Measurements from ENCODE around the gene RASGRF2.

Gene RASGRF2

DNA sequence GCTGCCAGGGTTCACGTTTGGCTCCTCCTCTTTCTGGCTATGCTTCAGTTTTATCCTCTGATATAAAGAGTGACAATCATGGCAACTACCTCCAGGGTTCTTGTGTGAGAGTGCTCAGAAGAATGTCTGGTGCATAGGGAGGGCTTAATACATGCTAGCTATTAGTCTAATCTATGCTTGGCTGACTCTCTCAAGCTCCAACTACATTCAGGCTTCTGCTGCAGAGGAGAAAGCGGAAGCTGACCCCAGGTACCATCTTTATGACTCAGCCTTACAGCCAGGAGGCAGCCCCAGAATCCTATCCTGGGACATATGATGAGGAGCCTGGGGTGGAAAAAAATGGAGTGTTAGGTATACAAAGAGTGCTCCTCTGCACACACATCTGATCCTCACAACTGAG, 32.1 kb upstream of the RASGRF2 start:
- Histone ChIP-seq H4K12ac (ENCODE audit: low read depth, low read length) (no peak overlapping the region), H2BK5ac (ENCODE audit: low read depth, low read length, poor library complexity) (no peak overlapping the region), H3K79me2 (ENCODE audit: control insufficient read depth, insufficient read depth, low read length, poor library complexity) (no peaks in the 10 kb centered on the region), H3K9me3 (ENCODE audit: insufficient read depth, low read depth, low read length) (no peaks in the 10 kb centered on the region), H3K4me2 (ENCODE audit: low read length) (no peak overlapping the region), H3K4me1 (ENCODE audit: control insufficient read depth in 1 of 2, insufficient read depth in 2 of 2, low read length in 2 of 2) (no peaks in the 10 kb centered on the region), H2AFZ (ENCODE audit: insufficient read depth, low read length, poor library complexity) (no peak overlapping the region), H3K23ac (ENCODE audit: low read length) (no peak overlapping the region), H2BK120ac (ENCODE audit: insufficient read depth, low read length, poor library complexity) (no peak overlapping the region), H3K36me3 (ENCODE audit: control insufficient read depth in 1 of 2, insufficient read depth in 2 of 2, low read length in 2 of 2) (no peaks in the 10 kb centered on the region), H3K79me1 (ENCODE audit: low read length) (no peaks in the 10 kb centered on the region), H3K27ac (ENCODE audit: low read depth, low read length) (no peak overlapping the region), H3K18ac (ENCODE audit: low read length) (no peak overlapping the region), H3K9ac (ENCODE audit: low read length) (no peak overlapping the region), H3K27me3 (ENCODE audit: insufficient read depth, low read length) (no peaks in the 10 kb centered on the region), H4K91ac (ENCODE audit: low read depth, low read length) (no peak overlapping the region), H2BK12ac (ENCODE audit: low read length) (no peak overlapping the region), H2AK5ac (ENCODE audit: low read length) (no peak overlapping the region), H3K4ac (ENCODE audit: low read depth, low read length) (no peak overlapping the region), H3K4me3 (ENCODE audit: low read depth, low read length) (no peak overlapping the region), H4K8ac (ENCODE audit: low read depth, low read length) (no peak overlapping the region), H3K14ac (ENCODE audit: low read length) (no peak overlapping the region)
- no CpG with 5 or more reads among the region's 2 CpGs for WGBS (ENCODE audit: extremely low coverage, insufficient coverage, insufficient read length)
- DNase-seq = no peak

GRCh38 chr5:80930940-80931339, 29.2 kb upstream of the RASGRF2 start:
- H4K12ac ChIP-seq (ENCODE audit: low read depth, low read length) = no peak overlapping the region
- no peaks in the 10 kb centered on the region for H3K36me3 ChIP-seq (ENCODE audit: control insufficient read depth in 1 of 2, insufficient read depth in 2 of 2, low read length in 2 of 2)
- no peak overlapping the region for H2BK120ac ChIP-seq (ENCODE audit: insufficient read depth, low read length, poor library complexity)
- H3K79me2 ChIP-seq (ENCODE audit: control insufficient read depth, insufficient read depth, low read length, poor library complexity) = no peaks in the 10 kb centered on the region
- H4K8ac ChIP-seq (ENCODE audit: low read depth, low read length) = no peak overlapping the region
- no peak overlapping the region for H3K14ac ChIP-seq (ENCODE audit: low read length)
- no peaks in the 10 kb centered on the region for H3K9me3 ChIP-seq (ENCODE audit: insufficient read depth, low read depth, low read length)
- H2BK12ac ChIP-seq (ENCODE audit: low read length) = no peak overlapping the region
- no peak overlapping the region for H3K18ac ChIP-seq (ENCODE audit: low read length)
- no peak overlapping the region for H2AFZ ChIP-seq (ENCODE audit: insufficient read depth, low read length, poor library complexity)
- no peak for DNase-seq
- no peak overlapping the region for H3K9ac ChIP-seq (ENCODE audit: low read length)
- no peak overlapping the region for H3K4ac ChIP-seq (ENCODE audit: low read depth, low read length)
- no peak overlapping the region for H3K27ac ChIP-seq (ENCODE audit: low read depth, low read length)
- no peak overlapping the region for H3K4me3 ChIP-seq (ENCODE audit: low read depth, low read length)
- H2AK5ac ChIP-seq (ENCODE audit: low read length) = no peak overlapping the region
- H3K79me1 ChIP-seq (ENCODE audit: low read length) = no peaks in the 10 kb centered on the region
- no peaks in the 10 kb centered on the region for H3K4me1 ChIP-seq (ENCODE audit: control insufficient read depth in 1 of 2, insufficient read depth in 2 of 2, low read length in 2 of 2)
- H2BK5ac ChIP-seq (ENCODE audit: low read depth, low read length, poor library complexity) = no peak overlapping the region
- H3K23ac ChIP-seq (ENCODE audit: low read length) = no peak overlapping the region
- no peak overlapping the region for H4K91ac ChIP-seq (ENCODE audit: low read depth, low read length)
- WGBS (ENCODE audit: extremely low coverage, insufficient coverage, insufficient read length) = no CpG with 5 or more reads among the region's 3 CpGs
- no peak overlapping the region for H3K4me2 ChIP-seq (ENCODE audit: low read length)
- no peaks in the 10 kb centered on the region for H3K27me3 ChIP-seq (ENCODE audit: insufficient read depth, low read length)

DNA sequence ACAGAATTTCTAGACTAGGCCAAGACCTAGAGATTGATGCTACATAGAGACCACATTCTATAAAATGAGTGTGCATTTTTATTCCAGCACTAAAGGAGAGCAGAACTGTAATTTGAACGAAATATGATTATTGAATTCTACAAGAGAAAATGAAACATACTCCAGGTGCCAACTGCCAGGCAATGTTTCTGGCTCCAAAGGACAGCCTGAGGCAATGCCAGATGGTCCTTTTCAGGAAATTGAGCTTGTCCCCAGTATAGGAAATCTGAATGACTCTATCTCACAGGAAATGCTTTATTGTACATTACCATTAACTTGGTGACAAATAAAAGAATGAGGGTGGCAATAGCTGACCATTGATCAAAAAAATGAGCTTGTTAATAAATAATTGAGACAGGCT, 28.8 kb upstream of the RASGRF2 start:
- H3K18ac ChIP-seq (ENCODE audit: low read length) = no peak overlapping the region
- no peak overlapping the region for H3K23ac ChIP-seq (ENCODE audit: low read length)
- no peak overlapping the region for H4K91ac ChIP-seq (ENCODE audit: low read depth, low read length)
- no peak overlapping the region for H4K8ac ChIP-seq (ENCODE audit: low read depth, low read length)
- H3K79me1 ChIP-seq (ENCODE audit: low read length) = no peaks in the 10 kb centered on the region
- H3K4me2 ChIP-seq (ENCODE audit: low read length) = no peak overlapping the region
- H3K27ac ChIP-seq (ENCODE audit: low read depth, low read length) = no peak overlapping the region
- no peak overlapping the region for H3K4me3 ChIP-seq (ENCODE audit: low read depth, low read length)
- H3K36me3 ChIP-seq (ENCODE audit: control insufficient read depth in 1 of 2, insufficient read depth in 2 of 2, low read length in 2 of 2) = no peaks in the 10 kb centered on the region
- H2AK5ac ChIP-seq (ENCODE audit: low read length) = no peak overlapping the region
- H3K9ac ChIP-seq (ENCODE audit: low read length) = no peak overlapping the region
- H2BK12ac ChIP-seq (ENCODE audit: low read length) = no peak overlapping the region
- no peaks in the 10 kb centered on the region for H3K4me1 ChIP-seq (ENCODE audit: control insufficient read depth in 1 of 2, insufficient read depth in 2 of 2, low read length in 2 of 2)
- no peak overlapping the region for H2BK5ac ChIP-seq (ENCODE audit: low read depth, low read length, poor library complexity)
- H4K12ac ChIP-seq (ENCODE audit: low read depth, low read length) = no peak overlapping the region
- WGBS (ENCODE audit: extremely low coverage, insufficient coverage, insufficient read length) = no CpG with 5 or more reads among the region's 1 CpG
- no peak for DNase-seq
- no peaks in the 10 kb centered on the region for H3K9me3 ChIP-seq (ENCODE audit: insufficient read depth, low read depth, low read length)
- no peak overlapping the region for H3K4ac ChIP-seq (ENCODE audit: low read depth, low read length)
- H3K27me3 ChIP-seq (ENCODE audit: insufficient read depth, low read length) = no peaks in the 10 kb centered on the region
- H3K14ac ChIP-seq (ENCODE audit: low read length) = no peak overlapping the region
- no peak overlapping the region for H2BK120ac ChIP-seq (ENCODE audit: insufficient read depth, low read length, poor library complexity)
- no peaks in the 10 kb centered on the region for H3K79me2 ChIP-seq (ENCODE audit: control insufficient read depth, insufficient read depth, low read length, poor library complexity)
- H2AFZ ChIP-seq (ENCODE audit: insufficient read depth, low read length, poor library complexity) = no peak overlapping the region

DNA sequence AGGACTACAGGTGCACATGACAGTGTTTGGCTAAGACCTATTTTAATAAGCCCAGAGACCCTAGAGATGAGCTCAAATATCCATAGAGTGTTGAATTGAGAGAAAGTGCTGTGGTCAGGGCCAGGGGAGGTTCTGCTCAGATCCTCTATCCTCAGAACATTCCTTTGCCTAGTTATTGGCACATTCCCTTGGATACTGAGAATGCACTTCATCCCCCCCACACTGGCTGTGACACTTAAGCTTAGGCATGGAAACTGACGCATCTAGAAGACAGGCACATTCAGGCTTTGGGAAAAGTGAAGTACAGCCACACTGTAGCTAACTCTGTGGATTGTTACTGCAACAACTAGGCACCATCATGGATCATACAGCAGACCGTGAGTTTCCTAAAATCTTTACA, 27.1 kb upstream of the RASGRF2 start:
- no peak overlapping the region for H3K23ac ChIP-seq (ENCODE audit: low read length)
- H3K79me2 ChIP-seq (ENCODE audit: control insufficient read depth, insufficient read depth, low read length, poor library complexity) = no peaks in the 10 kb centered on the region
- no peak overlapping the region for H3K4ac ChIP-seq (ENCODE audit: low read depth, low read length)
- no peak overlapping the region for H3K9ac ChIP-seq (ENCODE audit: low read length)
- no peak overlapping the region for H2AK5ac ChIP-seq (ENCODE audit: low read length)
- WGBS (ENCODE audit: extremely low coverage, insufficient coverage, insufficient read length) = no CpG with 5 or more reads among the region's 2 CpGs
- no peak overlapping the region for H3K4me2 ChIP-seq (ENCODE audit: low read length)
- no peak overlapping the region for H2AFZ ChIP-seq (ENCODE audit: insufficient read depth, low read length, poor library complexity)
- H3K4me3 ChIP-seq (ENCODE audit: low read depth, low read length) = no peak overlapping the region
- no peak overlapping the region for H2BK120ac ChIP-seq (ENCODE audit: insufficient read depth, low read length, poor library complexity)
- no peak overlapping the region for H4K8ac ChIP-seq (ENCODE audit: low read depth, low read length)
- H4K12ac ChIP-seq (ENCODE audit: low read depth, low read length) = no peak overlapping the region
- no peak overlapping the region for H3K27ac ChIP-seq (ENCODE audit: low read depth, low read length)
- H2BK12ac ChIP-seq (ENCODE audit: low read length) = no peak overlapping the region
- no peaks in the 10 kb centered on the region for H3K27me3 ChIP-seq (ENCODE audit: insufficient read depth, low read length)
- peaks cover 4% of the 10 kb centered on the region for H3K79me1 ChIP-seq (ENCODE audit: low read length)
- H2BK5ac ChIP-seq (ENCODE audit: low read depth, low read length, poor library complexity) = no peak overlapping the region
- DNase-seq = peak in 1 of 2 donors; percentile 51
- no peaks in the 10 kb centered on the region for H3K9me3 ChIP-seq (ENCODE audit: insufficient read depth, low read depth, low read length)
- no peak overlapping the region for H3K14ac ChIP-seq (ENCODE audit: low read length)
- no peak overlapping the region for H4K91ac ChIP-seq (ENCODE audit: low read depth, low read length)
- no peaks in the 10 kb centered on the region for H3K36me3 ChIP-seq (ENCODE audit: control insufficient read depth in 1 of 2, insufficient read depth in 2 of 2, low read length in 2 of 2)
- peaks cover 0 to 2% of the 10 kb centered on the region in 2 experiments for H3K4me1 ChIP-seq (ENCODE audit: control insufficient read depth in 1 of 2, insufficient read depth in 2 of 2, low read length in 2 of 2)
- no peak overlapping the region for H3K18ac ChIP-seq (ENCODE audit: low read length)

Data from trophoblast cell (in vitro differentiated cells and primary cell).